ENCODE measurements around the gene DKK2.

The DKK2 gene, protein sequence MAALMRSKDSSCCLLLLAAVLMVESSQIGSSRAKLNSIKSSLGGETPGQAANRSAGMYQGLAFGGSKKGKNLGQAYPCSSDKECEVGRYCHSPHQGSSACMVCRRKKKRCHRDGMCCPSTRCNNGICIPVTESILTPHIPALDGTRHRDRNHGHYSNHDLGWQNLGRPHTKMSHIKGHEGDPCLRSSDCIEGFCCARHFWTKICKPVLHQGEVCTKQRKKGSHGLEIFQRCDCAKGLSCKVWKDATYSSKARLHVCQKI

DNA sequence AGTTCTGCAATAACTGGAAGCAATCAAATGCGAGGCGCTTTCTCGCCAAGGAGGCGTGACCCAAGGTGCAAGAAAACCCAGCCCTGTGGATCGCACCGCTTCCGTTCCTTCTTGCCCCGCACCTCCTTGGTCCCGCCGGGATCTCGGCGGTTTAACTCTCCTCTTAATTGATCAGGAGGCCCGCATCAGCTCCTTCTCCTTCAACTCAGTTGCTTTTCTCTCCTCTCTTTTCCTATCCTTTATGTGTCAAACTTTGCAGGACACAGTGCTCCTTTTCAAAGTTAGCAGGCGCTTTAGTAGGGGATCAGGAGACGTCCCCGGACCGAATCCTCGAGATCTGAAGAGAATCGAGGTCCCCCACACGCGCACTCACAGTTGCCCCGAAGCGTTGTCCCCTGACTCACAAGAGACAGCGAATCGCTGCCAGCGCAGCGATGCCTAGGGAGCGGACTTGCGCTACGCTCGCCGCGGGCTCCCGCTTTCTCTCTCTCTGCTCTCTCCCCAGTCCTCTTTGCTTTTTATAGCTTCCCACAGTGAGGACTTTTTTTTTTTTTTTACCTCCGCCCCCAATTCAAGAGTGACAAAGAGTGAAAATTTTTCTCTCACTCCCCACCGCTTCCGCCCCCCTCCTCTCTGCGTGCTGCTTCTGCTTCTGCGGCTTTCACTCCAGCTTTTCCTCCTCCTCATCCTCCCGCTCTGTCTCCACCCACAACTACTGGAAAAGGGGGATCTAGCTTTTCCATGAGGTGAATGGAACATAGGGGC, at the start of gene DKK2:
Gene DKK2 (minus strand): TSS at position 495 of the 765 bp plus-strand sequence. CDS start 722 bp downstream, outside the sequence.
- no peaks in the 10 kb centered on the region for H3K9me3 ChIP-seq (ENCODE audit: control insufficient read depth, low read length)
- peaks cover 32% of the 10 kb centered on the region for H3K4me1 ChIP-seq (ENCODE audit: control insufficient read depth, insufficient read depth, low read length)
- H3K9ac ChIP-seq (ENCODE audit: low read length), result no peak within 1 kb of the TSS
- peaks cover 58% of the 10 kb centered on the region for H3K27me3 ChIP-seq (replicated peaks; ENCODE audit: control insufficient read depth, insufficient read depth, low read length)
- H3K36me3 ChIP-seq (ENCODE audit: control insufficient read depth, insufficient read depth, low read length, severe bottlenecking), result no peaks in the 10 kb centered on the region
- H3K4me3 ChIP-seq (ENCODE audit: low read length), result peak within 1 kb of the TSS; percentile 82
- peak; percentile 72 for DNase-seq (ENCODE audit: low read depth)

DNA sequence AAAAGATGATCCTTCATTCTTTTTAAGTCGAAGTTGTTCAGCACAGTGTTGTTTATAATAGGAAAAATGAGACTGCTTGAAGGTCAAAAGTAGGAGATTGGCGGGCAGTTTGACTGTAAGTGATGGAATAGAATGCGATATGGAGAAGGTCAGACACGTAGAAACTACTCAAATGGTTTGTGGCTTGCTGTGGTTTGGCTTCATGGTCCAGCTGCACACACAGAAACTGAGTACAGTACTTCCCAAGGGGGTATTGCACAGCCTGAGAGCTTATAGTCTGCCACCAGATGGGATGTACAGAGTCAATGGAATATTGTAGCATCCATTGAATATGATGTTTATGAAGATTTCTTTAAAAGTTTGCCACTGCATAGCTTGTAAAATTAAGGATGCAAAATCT, 41.1 kb upstream of the DKK2 start:
- DNase-seq (ENCODE audit: low read depth), result no peak
- Histone ChIP-seq H3K9ac (ENCODE audit: low read length) (no peak overlapping the region), H3K36me3 (ENCODE audit: control insufficient read depth, insufficient read depth, low read length, severe bottlenecking) (no peaks in the 10 kb centered on the region), H3K4me1 (ENCODE audit: control insufficient read depth, insufficient read depth, low read length) (no peaks in the 10 kb centered on the region), H3K27me3 (replicated peaks; ENCODE audit: control insufficient read depth, insufficient read depth, low read length) (no peaks in the 10 kb centered on the region), H3K4me3 (ENCODE audit: low read length) (no peak overlapping the region), H3K9me3 (ENCODE audit: control insufficient read depth, low read length) (no peaks in the 10 kb centered on the region)

DNA sequence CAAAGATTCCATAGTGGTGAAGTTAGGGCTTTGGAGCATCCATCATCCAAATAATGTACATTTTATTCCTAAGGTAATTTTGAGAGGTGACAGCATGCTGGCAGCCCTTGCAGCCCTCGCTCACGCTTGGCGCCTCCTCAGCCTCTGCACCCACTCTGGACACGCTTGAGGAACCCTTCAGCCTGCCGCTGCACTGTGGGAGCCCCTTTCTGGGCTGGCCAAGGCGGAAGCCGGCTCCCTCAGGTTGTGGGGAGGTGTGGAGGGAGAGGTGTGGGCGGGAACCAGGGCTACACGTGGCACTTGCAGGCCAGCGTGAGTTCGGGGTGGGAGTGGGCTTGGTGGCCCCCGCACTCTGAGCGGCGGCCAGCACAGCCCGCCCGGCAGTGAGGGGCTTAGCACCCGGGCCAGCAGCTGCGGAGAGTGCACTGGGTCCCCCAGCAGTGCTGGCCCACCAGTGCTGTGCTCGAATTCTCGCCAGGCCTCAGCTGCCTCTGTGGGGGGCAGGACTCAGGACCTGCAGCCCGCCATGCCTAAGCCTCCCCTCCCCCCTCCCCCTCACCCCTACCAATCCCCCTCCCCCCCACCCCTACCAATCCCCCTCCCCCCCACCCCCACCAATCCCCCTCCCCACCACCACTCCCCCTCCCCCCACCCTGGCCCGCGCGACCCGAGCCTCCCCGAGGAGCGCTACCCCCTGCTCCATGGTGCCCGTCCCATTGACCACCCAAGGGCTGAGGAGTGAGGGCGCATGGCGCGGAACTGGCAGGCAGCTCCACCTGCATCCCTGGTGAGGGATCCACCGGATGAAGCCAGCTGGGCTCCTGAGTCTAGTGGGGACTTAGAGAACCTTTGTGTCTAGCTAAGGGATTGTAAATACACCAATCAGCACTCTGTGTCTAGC, 37.0 kb upstream of the DKK2 start:
- no peaks in the 10 kb centered on the region for H3K36me3 ChIP-seq (ENCODE audit: control insufficient read depth, insufficient read depth, low read length, severe bottlenecking)
- H3K4me1 ChIP-seq (ENCODE audit: control insufficient read depth, insufficient read depth, low read length), result peaks cover 10% of the 10 kb centered on the region
- H3K27me3 ChIP-seq (replicated peaks; ENCODE audit: control insufficient read depth, insufficient read depth, low read length), result no peaks in the 10 kb centered on the region
- no peak for DNase-seq (ENCODE audit: low read depth)
- no peak overlapping the region for H3K4me3 ChIP-seq (ENCODE audit: low read length)
- H3K9ac ChIP-seq (ENCODE audit: low read length), result no peak overlapping the region
- no peaks in the 10 kb centered on the region for H3K9me3 ChIP-seq (ENCODE audit: control insufficient read depth, low read length)

DNA sequence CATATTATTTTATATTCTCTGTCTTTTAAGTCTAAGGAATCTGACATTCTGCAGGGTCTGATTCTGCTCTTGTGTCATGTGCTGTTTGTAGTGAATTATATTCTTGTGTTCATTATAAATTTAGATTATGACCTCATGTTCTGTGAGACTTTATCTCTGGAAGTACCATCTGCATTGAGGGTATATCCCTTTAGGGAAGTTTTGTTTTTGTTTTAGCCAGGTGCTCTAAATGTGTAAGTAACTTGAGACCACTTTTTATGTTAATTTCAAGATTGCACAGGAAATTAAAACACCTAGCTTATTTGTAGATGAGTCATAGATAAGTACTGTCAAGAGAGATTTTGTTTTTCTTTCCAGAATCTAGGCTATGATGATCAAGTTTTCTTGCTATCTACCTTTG, 35.0 kb upstream of the DKK2 start:
- Histone ChIP-seq H3K36me3 (ENCODE audit: control insufficient read depth, insufficient read depth, low read length, severe bottlenecking) (no peaks in the 10 kb centered on the region), H3K4me1 (ENCODE audit: control insufficient read depth, insufficient read depth, low read length) (peaks cover 10% of the 10 kb centered on the region), H3K27me3 (replicated peaks; ENCODE audit: control insufficient read depth, insufficient read depth, low read length) (no peaks in the 10 kb centered on the region), H3K4me3 (ENCODE audit: low read length) (no peak overlapping the region), H3K9me3 (ENCODE audit: control insufficient read depth, low read length) (no peaks in the 10 kb centered on the region), H3K9ac (ENCODE audit: low read length) (no peak overlapping the region)
- DNase-seq (ENCODE audit: low read depth), result no peak

DNA sequence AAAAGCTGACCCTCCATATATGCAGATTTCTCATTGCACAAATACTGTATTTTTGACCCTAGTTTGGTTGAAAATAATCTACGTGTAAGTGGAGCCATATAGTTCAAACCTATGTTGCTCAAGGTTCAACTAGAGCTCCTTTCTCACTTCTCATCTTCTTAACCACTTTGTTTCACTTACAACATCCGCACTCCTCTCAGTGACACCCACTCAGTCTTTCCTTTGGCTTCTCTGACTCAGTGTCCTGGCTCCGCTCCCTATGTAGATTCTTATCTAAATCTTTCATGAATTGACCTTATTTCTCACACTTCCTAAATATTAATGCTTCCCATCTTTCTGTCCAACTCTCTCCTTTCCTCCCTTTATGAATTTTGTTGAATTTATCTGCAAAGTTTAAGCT, 32.9 kb upstream of the DKK2 start:
- Histone ChIP-seq H3K9me3 (ENCODE audit: control insufficient read depth, low read length) (no peaks in the 10 kb centered on the region), H3K36me3 (ENCODE audit: control insufficient read depth, insufficient read depth, low read length, severe bottlenecking) (no peaks in the 10 kb centered on the region), H3K9ac (ENCODE audit: low read length) (no peak overlapping the region), H3K27me3 (replicated peaks; ENCODE audit: control insufficient read depth, insufficient read depth, low read length) (no peaks in the 10 kb centered on the region), H3K4me3 (ENCODE audit: low read length) (no peak overlapping the region), H3K4me1 (ENCODE audit: control insufficient read depth, insufficient read depth, low read length) (peaks cover 10% of the 10 kb centered on the region)
- peak; percentile 78 for DNase-seq (ENCODE audit: low read depth)

DNA sequence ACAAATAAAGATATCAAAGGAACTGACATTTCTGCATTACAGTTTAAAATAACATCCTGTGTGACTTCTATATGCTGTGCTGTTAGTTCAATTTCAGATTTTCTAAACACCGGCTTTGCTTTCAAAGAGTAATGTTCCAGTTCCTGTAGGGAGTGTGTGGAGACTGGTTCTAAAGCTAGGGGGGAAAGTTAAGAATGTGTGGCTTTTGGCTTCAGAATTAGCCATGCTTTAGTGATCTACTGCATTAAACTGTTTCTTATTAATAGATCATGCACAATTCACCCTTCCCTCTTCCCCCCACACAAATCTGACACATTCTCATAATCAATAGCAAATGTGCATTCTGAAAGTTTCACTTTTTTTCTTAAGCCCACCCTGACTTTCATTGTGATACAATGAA, 32.0 kb upstream of the DKK2 start:
- Histone ChIP-seq H3K9ac (ENCODE audit: low read length) (no peak overlapping the region), H3K27me3 (replicated peaks; ENCODE audit: control insufficient read depth, insufficient read depth, low read length) (no peaks in the 10 kb centered on the region), H3K36me3 (ENCODE audit: control insufficient read depth, insufficient read depth, low read length, severe bottlenecking) (no peaks in the 10 kb centered on the region), H3K4me1 (ENCODE audit: control insufficient read depth, insufficient read depth, low read length) (peaks cover 10% of the 10 kb centered on the region), H3K4me3 (ENCODE audit: low read length) (no peak overlapping the region), H3K9me3 (ENCODE audit: control insufficient read depth, low read length) (no peaks in the 10 kb centered on the region)
- no peak for DNase-seq (ENCODE audit: low read depth)

DNA sequence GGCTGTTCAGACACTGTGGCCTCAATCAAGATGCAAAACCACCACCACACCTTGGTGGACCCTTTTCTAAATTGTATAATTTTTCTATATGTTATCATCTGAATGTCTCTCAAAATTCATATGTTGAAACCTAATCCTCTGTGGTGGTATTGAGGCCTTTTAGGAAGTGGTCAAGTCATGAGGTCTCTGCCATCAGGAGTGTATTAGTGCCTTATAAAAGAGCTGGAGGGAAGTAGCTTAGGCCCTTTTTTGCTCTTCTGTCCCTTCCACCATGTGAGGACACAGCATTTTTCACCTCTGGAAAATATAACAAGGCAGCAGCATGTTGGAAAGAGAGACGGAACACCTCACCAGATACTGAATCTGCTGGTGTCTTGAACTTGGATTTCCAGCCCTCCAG, 30.5 kb upstream of the DKK2 start:
- no peak for DNase-seq (ENCODE audit: low read depth)
- Histone ChIP-seq H3K27me3 (replicated peaks; ENCODE audit: control insufficient read depth, insufficient read depth, low read length) (no peaks in the 10 kb centered on the region), H3K4me1 (ENCODE audit: control insufficient read depth, insufficient read depth, low read length) (peaks cover 10% of the 10 kb centered on the region), H3K9me3 (ENCODE audit: control insufficient read depth, low read length) (no peaks in the 10 kb centered on the region), H3K9ac (ENCODE audit: low read length) (no peak overlapping the region), H3K4me3 (ENCODE audit: low read length) (no peak overlapping the region), H3K36me3 (ENCODE audit: control insufficient read depth, insufficient read depth, low read length, severe bottlenecking) (no peaks in the 10 kb centered on the region)

DNA sequence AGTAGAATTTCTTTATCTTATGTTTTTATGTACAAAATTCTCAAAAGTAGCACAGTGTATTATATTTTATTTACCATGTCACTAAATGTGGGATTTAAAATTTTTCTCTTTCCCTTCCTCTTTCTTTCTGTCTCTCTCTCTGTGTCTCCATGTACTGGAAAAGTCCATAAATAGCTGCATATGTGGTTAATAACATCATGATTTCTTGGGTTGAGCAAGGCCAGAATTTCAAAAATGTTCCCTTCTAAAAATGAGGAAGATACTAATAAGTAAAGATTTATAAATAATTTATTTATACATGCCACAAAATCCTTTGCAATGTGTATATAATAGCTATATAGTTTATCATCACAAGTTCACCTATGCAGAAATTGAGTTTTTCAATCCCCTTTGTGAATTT, 29.1 kb upstream of the DKK2 start:
- H3K4me1 ChIP-seq (ENCODE audit: control insufficient read depth, insufficient read depth, low read length), result peaks cover 10% of the 10 kb centered on the region
- H3K9ac ChIP-seq (ENCODE audit: low read length), result no peak overlapping the region
- H3K9me3 ChIP-seq (ENCODE audit: control insufficient read depth, low read length), result no peaks in the 10 kb centered on the region
- no peaks in the 10 kb centered on the region for H3K36me3 ChIP-seq (ENCODE audit: control insufficient read depth, insufficient read depth, low read length, severe bottlenecking)
- no peaks in the 10 kb centered on the region for H3K27me3 ChIP-seq (replicated peaks; ENCODE audit: control insufficient read depth, insufficient read depth, low read length)
- no peak overlapping the region for H3K4me3 ChIP-seq (ENCODE audit: low read length)
- no peak for DNase-seq (ENCODE audit: low read depth)

DNA sequence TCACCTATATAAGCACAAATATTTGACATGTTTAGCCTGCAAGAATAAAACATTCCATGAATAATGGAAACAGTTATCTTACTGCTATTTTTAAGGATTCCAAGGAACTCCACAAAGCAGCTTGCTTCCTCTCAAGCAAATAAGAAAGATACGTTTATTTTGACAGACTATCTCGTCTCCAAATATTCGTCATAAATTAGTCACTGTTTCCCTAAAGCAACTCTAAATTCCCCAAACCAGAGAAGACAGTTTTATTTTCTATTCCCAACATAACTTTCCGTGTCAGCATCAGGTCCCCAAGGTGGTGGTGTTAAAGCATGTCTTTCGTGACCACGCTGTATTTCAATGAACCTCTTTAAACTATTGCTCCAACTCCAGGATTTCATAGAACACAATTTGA, 24.3 kb upstream of the DKK2 start:
- Histone ChIP-seq H3K27me3 (replicated peaks; ENCODE audit: control insufficient read depth, insufficient read depth, low read length) (no peaks in the 10 kb centered on the region), H3K9ac (ENCODE audit: low read length) (no peak overlapping the region), H3K9me3 (ENCODE audit: control insufficient read depth, low read length) (no peaks in the 10 kb centered on the region), H3K36me3 (ENCODE audit: control insufficient read depth, insufficient read depth, low read length, severe bottlenecking) (no peaks in the 10 kb centered on the region), H3K4me3 (ENCODE audit: low read length) (no peak overlapping the region), H3K4me1 (ENCODE audit: control insufficient read depth, insufficient read depth, low read length) (peaks cover 7% of the 10 kb centered on the region)
- peak; percentile 37 for DNase-seq (ENCODE audit: low read depth)

DNA sequence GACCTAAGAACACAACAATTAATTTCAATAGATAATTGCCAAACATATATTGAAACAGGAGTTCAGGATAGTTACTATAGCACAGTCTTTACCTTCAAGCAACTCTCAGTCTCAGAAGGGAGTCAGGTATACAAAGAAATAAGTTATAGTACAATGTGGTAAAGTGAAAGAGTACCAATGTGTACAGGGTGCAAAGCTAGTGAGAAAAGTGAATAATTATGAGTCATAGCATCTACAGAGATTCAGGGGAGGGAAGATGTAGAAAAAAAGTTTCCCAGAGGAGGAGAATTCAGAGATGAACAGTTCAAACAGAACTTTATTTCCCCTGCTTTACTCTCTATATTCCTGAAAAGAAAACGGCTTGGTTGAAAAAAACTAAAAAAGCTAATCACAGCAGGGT, 22.7 kb upstream of the DKK2 start:
- peak; percentile 25 for DNase-seq (ENCODE audit: low read depth)
- H3K36me3 ChIP-seq (ENCODE audit: control insufficient read depth, insufficient read depth, low read length, severe bottlenecking), result no peaks in the 10 kb centered on the region
- H3K9ac ChIP-seq (ENCODE audit: low read length), result no peak overlapping the region
- H3K27me3 ChIP-seq (replicated peaks; ENCODE audit: control insufficient read depth, insufficient read depth, low read length), result no peaks in the 10 kb centered on the region
- peak overlapping the region; percentile 3 for H3K4me3 ChIP-seq (ENCODE audit: low read length)
- peaks cover 7% of the 10 kb centered on the region for H3K4me1 ChIP-seq (ENCODE audit: control insufficient read depth, insufficient read depth, low read length)
- H3K9me3 ChIP-seq (ENCODE audit: control insufficient read depth, low read length), result no peaks in the 10 kb centered on the region

DNA sequence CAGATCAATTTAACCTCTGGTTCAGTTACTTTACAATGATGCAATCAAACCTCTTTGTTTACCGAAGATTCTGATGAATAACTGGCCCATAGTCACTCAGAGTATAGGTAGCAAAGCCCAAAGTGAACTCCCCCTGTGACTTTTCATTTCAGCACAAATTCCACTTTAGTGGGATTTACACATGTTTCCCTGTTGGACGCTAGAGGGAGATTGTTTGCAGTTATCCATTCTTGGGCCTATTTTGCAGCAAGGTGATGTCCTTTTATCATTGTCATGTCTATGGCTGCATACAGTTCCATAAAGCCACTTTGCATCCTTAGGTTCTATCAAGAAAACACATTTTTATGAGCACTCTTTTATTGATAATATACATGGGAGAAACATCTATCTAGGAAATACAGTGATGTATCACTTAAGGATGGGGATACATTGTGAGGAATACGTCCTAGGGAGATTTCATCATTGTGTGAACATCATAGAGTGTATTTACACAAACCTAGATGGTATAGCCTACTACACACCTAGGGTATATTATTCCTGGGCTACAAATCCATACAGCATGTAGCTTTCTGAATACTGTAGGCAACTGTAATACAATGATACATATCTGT, 14.5 kb upstream of the DKK2 start:
- Histone ChIP-seq H3K9me3 (ENCODE audit: control insufficient read depth, low read length) (peaks cover 16% of the 10 kb centered on the region), H3K27me3 (replicated peaks; ENCODE audit: control insufficient read depth, insufficient read depth, low read length) (no peaks in the 10 kb centered on the region), H3K4me3 (ENCODE audit: low read length) (no peak overlapping the region), H3K36me3 (ENCODE audit: control insufficient read depth, insufficient read depth, low read length, severe bottlenecking) (no peaks in the 10 kb centered on the region), H3K4me1 (ENCODE audit: control insufficient read depth, insufficient read depth, low read length) (no peaks in the 10 kb centered on the region), H3K9ac (ENCODE audit: low read length) (no peak overlapping the region)
- peak; percentile 69 for DNase-seq (ENCODE audit: low read depth)

Data from adipocyte (in vitro differentiated cells).